Left cardiac atrium (tissue), 4 donors: ENCODE data around the gene XXYLT1. TPM values are rescaled to one million over a fixed set of nuclear protein-coding genes. Genes with fewer than 3 reads are reported as not detected.

ENCODE experiments used
- ATAC-seq, 2 donors: fragments of 200-7000 bp; cut with Tn5 transposase; one replicate each; pipeline ENCODE4 v1.9.1; 2020; ENCODE audit warnings: mild to moderate bottlenecking in 2 of 2, moderate library complexity in 2 of 2
- DNase-seq: peaks from one replicate; pipeline ENCODE4 v3.0.0-alpha.2; 2020
- intact Hi-C, 2 donors: fragments of 100-400 bp; cut with DNase I; formaldehyde crosslinking; loops; one replicate each; pipeline versions ENCODE4 v1.14.1 to v1.15.1; 2022 to 2023
- total RNA-seq, 2 donors: library from RNA; stranded (reverse); fragmentation: NEBNext Ultra II Directional; extraction: Animal tissue kit (Norgen Biotek cat#: 25700); gene quantifications; one replicate each; pipeline ENCODE4 v1.2.1, GENCODE V29; 2021
- donor health status: DM: no; HTN: yes; CAD: no.
- donor health status: DM: no; HTN: yes; CAD: no; lungs with severe emphysema.
- donor health status: DM: yes; HTN: yes; CAD: no.
- donor health status: Dilated cardiomyopathy.

Gene XXYLT1
- total RNA-seq, 2 donors from 2014 or later = 4.2 to 8.8 TPM

DNA sequence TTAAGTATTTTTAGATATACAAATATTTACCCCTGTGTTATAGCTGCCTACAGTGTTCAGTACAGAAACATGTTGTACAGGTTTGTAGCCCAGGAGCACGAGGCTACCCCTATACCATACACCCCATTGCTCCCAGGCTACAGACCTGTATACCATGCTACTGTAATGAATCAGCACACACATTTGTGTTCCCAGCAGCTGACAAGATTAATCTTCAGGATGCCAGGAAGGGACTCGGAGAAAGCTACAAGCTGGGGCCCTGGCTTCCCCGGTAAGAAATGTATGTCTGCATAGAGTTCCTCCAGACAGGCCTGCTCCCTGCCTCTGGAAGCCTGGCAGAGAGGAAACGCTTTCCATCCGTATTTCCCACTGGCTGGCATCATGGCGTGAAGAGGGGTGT lies 136.5 kb downstream of the XXYLT1 start:
- intact Hi-C loops = loop anchor here in 1 of 2 donors (10.0 kb wide), 1 partner anchor 110 kb away; no protein-coding TSS in a partner anchor
- ATAC-seq (no peak), DNase-seq (no peak)

DNA sequence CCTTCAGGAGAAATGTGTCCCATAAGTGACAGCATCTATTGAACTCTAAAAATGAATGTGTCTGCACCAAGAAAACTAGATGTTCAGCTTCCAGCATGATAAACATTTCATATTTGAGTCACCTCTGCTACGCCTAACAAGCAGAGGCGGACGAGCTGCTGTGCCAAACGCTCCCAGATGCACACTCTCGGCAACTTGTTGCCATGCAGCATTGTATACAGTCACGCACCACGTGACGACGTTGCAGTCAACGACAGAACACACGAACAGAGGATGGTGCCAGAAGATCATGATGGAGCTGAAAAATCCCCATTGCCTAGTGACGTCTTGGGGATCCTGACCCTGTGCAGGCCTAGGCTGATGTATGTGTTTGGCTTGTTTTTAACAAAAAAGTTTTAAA lies 137.5 kb downstream of the XXYLT1 start:
- DNase-seq = peak; percentile 55
- peak; percentile 36 to 52 for ATAC-seq
- intact Hi-C loops = loop anchor here in 1 of 2 donors (10.0 kb wide), 1 partner anchor 111 kb away; no protein-coding TSS in a partner anchor

DNA sequence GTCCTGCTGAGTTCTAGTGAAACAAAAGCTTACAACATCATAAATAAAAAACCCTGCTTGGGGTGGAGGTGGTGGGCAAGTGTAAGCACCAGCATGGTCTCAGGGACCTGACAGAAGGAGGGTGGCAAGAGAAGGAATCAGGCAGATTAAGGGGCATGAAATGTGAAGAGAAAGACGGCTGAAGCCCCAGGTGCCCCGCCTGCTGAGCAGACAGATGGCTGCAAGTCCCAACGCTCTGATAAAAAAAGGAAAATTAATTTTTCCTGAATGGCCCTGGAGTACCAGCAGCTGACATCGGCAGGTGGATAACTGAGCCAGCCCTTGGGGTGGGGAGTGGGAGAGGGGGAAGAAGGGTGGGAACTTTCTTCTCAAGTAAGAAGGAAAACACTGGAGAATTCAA lies 137.9 kb downstream of the XXYLT1 start:
- no peak for DNase-seq
- ATAC-seq = no peak
- intact Hi-C loops = loop anchor here in 1 of 2 donors (10.0 kb wide), 1 partner anchor 112 kb away; no protein-coding TSS in a partner anchor

DNA sequence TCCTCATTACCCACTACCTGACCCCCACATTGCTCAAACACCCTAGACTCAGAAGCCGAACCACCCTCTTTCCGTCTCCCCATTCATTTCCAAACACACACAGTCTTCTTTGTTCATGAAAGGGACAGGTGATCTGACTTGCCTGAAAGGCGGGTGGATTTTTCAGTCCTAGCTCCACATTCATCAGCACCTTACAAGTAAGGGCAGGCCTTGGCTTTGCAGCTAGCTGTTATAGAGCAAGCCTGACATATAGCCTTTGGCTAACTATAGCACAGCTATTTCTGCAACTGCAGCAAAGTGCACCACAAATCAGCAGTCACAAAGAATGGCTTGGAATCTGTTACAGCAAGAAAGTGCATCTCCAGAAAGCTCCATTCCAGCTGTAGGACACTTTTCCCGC lies 139.8 kb downstream of the XXYLT1 start:
- no peak for ATAC-seq
- intact Hi-C loops = loop anchor here in 1 of 2 donors (10.0 kb wide), 1 partner anchor 114 kb away; no protein-coding TSS in a partner anchor
- DNase-seq = no peak

DNA sequence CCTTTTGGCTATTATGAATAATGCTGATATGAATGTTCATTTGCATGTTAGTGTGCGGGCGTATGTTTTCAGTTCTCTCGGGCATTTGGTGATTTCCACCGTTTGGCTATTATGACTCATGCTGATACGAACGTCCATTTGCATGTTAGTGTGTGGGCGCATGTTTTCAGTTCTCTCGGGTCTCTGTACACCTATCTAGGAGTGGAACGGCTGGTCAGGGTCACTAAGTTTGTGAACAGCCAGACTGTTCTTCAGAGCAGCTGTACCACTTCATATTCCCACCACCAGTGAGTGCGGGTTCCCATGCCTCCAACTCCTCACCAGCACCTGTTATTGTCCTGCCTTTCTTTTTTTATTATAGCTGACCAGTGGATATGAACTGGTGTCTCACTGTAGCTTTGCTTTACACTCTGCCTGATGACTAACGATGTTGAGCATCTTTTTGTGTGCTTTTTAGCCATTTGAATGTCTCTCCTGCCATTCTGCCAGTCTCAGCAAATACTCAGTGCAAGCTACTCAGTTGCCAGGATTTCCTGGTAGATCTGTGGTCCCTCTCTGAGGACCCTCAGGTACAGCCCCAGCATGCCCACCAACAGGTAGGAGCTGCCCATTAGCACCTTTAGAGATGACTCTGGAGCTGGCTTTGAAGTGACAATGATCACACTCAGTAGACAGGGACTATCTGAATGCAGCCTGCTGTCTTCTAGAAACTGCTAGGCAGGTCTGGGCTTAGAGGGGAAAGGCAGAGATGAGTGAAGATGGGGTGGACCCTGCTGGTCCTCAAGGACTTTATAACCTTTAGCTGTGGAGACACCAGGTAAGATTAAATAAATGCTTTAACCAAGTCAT lies 141.1 kb downstream of the XXYLT1 start:
- no peak for ATAC-seq
- DNase-seq = no peak
- intact Hi-C loops = loop anchor here in 1 of 2 donors (10.0 kb wide), 1 partner anchor 115 kb away; no protein-coding TSS in a partner anchor

DNA sequence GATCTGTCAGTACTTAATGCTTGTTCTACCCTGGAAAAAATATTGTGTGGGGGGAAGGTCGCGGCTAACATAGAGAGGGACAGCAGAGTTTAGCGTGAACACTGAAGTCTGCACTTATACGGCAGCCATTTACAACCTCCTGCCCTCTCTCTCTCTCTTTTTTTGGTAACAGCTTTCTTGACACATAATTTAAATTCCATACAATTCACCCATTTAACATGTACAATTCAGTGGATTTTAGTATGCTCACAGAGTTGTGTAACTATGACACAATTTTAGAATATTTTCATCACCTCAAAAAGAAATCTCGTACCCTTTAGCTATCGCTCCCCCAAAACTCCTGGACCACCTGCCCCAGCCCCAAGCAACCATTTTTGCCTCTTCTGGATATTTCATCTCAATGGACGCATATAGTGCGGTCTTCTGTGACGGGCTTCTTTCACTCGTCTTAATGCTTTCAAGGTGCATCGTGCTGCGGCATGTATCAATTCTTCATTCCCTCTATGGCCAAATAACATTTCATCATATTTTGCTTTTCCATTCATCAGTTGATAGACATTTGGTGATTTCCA lies 141.8 kb downstream of the XXYLT1 start:
- intact Hi-C loops = no loop called here
- DNase-seq = no peak
- no peak for ATAC-seq

DNA sequence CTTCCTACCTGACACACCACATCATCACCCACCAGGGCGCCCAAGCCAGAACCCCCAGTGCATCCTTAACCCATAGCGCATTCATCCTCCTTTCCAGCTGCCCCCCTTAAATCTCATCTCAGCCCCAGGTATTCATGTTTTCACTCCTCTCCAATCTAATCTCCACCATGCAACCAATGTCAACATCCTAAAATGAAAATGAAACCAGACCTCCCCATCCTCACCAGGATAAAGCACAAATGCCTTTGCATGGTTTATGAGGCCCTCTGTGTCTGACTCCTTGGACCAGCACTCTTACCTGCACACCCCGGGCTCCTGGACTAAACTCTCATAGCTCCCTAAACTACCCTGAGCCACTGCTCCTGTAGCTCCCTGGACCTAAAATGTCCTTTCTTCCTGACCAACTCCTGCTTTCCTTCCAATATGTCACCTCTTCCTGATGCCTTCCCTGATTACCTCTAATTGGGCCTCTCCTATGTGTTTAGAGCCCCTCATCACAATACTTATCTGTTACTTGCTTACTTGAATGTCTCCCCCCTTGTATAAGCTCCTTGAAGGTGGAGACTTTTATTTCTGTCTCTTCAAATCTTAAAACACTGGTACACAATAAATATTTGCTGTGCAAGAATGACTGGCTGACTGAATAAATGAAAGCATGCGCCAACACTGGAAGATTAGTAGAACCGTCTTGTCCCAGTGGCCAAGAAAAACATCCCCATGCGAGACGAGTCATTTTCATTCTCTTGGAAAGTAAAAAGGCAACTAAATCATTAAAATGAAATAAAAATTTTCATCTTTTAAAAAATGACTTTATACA lies 142.5 kb downstream of the XXYLT1 start:
- no peak for DNase-seq
- intact Hi-C loops = no loop called here
- no peak for ATAC-seq

DNA sequence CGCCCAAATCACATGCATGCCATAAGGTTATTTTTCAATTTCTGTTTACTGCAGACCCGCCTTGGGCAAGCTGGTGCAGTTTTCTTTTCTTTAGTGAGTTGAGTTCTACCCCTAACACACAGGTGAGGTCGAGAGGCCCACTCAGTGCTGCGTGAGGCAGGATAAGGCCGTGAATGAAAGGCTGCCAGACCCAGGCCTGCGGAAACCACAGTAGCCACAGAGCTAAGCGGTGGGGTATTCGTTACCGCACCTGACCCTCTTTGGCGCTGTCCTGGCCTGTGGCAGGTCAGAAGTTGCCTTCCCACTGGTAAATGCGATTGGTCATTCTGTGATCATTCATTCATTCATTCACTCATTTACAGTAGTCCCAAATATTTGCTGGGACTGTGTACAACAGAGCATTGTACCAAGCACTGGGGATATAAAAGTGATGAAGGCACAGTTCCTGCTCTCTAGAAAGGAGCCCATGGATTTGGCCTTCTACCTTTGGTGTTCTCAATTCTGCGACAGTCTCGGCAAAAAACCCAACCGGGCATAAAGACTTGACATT lies 144.8 kb downstream of the XXYLT1 start:
- intact Hi-C loops = no loop called here
- no peak for DNase-seq
- ATAC-seq = no peak

DNA sequence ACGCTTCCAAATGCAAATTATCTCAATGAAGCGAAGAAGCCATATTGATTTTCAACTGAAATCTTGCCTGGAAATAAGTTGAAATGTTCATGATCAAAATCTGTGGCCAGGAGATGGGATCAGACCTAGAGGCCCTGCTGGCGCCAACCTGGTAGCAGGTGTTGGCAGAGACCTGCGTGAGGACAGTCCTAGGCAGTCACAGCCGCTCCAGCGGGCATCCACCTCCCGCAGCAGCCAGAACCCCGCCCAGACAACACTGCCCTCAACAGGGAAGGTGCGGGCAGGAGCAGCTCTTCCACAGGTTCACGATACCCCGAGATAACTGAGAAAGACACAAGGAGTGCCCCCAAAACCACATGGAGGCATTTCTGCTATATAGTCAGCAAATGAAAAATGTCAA lies 145.3 kb downstream of the XXYLT1 start:
- ATAC-seq (no peak), DNase-seq (no peak)
- intact Hi-C loops = no loop called here

DNA sequence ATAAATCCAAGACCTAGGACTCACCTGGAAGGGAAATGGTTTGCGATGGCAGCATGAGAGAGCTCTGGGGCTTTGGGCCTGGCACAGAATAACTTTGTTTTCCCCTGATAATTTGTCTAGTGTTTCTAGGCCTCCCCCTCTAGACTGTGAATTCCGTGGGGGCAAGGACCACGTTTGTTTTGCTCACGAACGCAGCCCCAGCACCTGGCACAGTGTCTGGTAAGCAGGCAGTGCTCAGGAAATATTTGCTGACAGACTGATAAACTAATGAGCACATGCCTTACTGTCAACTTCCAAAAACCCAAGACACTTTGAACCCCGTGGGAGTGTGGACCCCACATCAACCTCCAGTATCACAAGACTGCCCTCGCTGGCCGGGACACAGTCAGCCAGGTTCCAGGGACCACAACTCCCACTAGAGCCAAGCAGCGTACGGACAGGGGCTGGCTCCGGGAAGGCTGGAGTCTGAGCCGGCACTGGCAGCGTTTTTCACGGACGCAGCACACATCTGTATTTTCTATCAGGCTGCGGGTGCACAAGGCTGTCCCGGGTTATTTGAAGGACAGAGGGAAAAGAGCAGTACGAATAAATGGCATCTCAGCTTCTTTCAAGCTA lies 146.5 kb downstream of the XXYLT1 start:
- intact Hi-C loops = loop anchor here in 1 of 2 donors (5.0 kb wide), 1 partner anchor 133 kb away; no protein-coding TSS in a partner anchor
- DNase-seq (no peak), ATAC-seq (peak; percentile 46 to 74)

DNA sequence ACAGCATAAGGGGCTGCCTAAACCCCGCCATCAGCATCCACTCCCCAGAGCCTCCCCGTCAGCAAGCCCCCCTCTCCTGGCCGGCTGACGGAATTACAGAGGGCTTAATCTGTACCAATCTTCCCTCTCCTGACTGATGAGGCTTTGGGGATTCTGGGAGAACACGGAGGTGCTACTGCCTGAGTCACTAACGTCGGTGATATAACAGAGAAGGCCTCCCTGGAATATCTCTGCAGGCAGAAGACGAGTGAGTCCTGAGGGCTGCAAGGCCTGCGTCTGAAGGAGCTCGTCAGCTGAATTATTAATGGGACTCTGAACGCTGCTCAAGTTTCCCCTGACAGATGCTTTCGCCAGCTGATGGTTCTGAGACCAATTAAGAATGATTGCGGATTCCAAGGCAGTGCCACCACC lies 147.7 kb downstream of the XXYLT1 start:
- intact Hi-C loops = loop anchor here in 1 of 2 donors (5.0 kb wide), 1 partner anchor 134 kb away; no protein-coding TSS in a partner anchor
- no peak for ATAC-seq

DNA sequence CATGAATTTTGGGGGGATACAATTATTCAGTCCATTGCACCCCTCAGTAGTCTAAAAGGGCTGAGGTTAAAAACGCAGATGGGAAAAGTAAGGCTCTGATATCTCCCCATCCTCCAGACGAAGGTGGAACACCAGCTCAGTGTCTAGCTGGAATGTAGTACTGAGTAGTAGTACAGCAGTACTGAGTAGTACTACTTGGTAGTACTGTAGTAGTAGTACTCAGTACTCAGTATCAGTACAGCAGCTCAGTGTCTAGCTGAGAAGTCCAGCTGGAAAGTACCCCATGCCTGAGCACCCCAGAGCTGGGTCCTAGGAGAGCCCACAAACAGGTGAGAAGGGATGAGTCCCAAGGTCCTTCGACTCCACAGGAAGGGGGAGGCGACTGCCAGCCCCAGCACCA lies 148.7 kb downstream of the XXYLT1 start:
- DNase-seq (no peak), ATAC-seq (no peak)
- intact Hi-C loops = loop anchor here in 1 of 2 donors (5.0 kb wide), 1 partner anchor 135 kb away; no protein-coding TSS in a partner anchor

More for the DNA sequence above, 147.7 kb downstream of the XXYLT1 start:
- DNase-seq = no peak

DNA sequence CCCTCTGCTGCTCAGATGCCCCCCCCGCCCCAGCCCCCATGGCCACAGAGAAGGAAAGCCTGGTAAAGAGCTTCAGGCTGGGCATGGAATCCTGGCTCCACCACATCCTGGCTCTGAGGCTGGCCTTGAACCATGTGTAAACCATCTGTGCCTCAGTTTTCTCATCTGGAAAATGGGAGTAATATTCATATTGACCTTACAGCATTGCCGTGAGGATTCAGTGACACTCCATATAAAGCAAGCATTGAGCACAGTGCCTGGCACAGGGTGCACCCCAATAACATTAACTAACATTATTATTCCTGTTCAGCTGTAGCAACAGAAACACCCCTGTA lies 150.7 kb downstream of the XXYLT1 start:
- intact Hi-C loops = loop anchor here in 1 of 2 donors (5.0 kb wide), 1 partner anchor 137 kb away; no protein-coding TSS in a partner anchor
- no peak for ATAC-seq
- DNase-seq = no peak

DNA sequence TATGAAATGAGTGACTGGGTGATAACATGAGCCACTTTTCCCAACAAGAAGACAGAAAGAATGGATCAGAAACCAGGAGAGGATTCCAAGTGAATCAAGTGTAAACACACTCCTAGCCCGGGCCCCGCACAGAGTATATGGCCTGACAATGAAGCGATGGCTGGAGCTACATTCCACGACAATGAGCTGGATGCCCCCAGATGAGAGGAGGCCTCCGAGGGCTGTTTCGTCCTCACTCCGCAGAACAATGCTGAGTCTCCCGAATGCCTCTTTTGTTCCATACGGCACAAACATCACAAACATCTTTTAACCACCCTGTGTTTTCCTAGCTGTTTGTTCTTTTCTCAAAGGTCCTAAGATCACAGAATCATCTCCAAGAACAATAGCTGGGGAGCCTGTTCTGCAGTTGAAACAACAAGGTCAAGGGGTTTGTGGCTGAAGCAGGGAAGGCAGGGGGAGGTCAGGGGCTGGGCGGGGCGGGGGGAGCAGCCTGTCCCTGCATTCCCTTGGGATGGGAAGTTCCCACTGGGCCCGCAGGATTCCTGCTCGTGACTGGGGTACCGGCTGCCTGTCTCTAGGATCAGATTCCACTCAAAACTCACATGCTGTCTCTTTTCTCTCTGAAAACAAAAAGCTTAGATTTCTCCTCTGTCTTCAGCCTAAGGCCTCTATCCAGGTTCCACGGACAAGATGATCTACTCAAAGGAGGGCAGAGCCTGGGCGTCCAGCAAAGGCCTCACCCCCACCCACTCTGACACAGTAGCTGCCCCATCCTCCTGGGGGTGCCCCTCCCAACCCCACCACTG lies 151.3 kb downstream of the XXYLT1 start:
- no peak for DNase-seq
- peak; percentile 20 to 37 for ATAC-seq
- intact Hi-C loops = loop anchor here in 1 of 2 donors (5.0 kb wide), 1 partner anchor 138 kb away; no protein-coding TSS in a partner anchor

DNA sequence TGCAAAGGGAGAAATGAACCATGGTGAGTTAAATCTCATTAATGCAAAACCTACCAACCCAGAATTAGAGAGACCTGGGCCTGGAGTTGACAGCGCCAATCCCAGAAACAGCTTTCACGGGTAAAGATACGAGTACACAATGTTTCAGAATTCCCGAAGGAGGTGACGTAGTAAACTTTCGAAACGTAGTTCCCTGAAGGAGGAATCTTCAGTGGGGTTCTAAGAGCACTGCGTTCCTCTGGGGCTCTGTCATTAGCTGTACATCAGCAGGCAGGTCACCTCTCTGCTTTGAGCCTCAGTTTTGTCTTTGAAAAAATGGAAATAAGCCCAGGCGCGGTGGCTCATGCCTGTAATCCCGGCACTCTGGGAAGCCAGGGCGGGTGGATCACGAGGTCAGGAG lies 152.3 kb downstream of the XXYLT1 start:
- DNase-seq = no peak
- ATAC-seq = no peak
- intact Hi-C loops = no loop called here

DNA sequence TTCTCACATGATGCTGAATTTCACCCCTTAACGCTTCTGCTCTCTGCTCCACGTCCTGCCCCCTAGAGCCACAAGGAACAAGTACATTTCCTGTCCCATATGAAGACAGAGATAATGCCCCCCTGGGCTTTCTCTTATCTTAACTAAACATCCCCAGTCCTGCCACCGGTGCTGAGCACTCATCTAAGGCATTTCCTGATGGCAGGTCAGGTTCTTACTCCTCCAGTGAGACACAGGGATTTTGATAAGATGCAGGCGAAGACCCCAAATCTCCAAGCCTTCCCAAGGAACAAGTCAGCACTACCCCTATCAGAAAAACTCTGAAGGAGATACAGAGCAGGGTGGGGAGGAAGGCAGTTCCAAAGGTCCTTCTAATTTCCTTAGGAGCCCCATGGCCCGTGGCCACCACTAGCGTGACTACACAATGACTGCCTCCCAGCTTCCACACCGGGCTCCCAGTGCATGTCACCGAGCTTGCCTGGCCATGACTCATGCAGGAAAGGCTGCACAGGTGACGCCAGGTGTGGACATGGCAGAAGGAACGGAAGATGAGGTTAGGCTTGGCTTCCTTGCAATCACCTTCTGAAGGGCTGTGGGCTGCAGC lies 152.9 kb downstream of the XXYLT1 start:
- intact Hi-C loops = no loop called here
- peak; percentile 57 for DNase-seq
- ATAC-seq = peak in 1 of 2 donors; percentile 17

DNA sequence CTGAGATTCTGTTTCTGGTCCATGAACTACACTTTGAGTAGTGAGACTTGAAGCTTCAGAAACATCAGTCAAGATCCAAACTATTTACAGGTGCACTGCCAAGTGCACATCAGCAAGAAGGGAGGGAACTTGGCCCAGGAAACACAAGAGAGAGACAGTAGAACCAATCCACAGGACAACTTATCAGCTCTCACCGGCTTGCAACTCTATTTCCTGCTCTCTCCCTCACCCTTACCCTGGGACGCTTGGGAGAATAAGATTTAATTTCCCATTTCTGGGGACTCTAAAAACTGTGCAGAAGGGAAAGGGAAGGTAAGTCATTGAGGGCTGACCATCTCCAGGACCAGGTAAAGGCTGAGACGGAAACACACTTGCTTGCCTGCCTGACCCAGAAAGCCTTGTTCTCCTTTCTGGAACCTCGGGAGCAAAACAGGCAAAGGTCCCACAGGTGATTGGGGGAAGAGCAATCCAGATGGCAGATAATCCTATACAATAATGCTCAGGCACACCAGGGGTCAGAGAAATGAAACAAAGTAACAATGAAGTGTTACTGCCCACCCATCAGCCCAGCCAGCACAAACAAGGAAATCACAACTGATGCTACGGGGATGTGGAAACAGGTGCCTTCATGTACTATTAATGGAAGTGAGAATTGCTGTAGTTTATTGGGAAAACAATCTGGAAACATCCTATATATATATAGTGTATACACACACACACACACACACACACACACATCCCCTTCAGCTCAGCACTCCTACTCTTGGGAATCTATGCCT lies 154.4 kb downstream of the XXYLT1 start:
- DNase-seq (no peak), ATAC-seq (no peak)
- intact Hi-C loops = no loop called here
